Measurements from ENCODE around the gene POC5.
"Not testable (repeated sequence)": the region's sequence is repeated elsewhere in the genome, so short reads cannot be mapped to it uniquely, and the experiment has no call there.

Gene POC5

GRCh38 chr5:75717082-75717922 is at the start of gene POC5:
Gene POC5, minus strand, starts transcription at chr5:75717437. Its CDS starts 4,500 bp downstream, at chr5:75712937.
- peak; percentile 98 for FAIRE-seq

GRCh38 chr5:75758116-75758515 is 40.9 kb upstream of the POC5 start:
- FAIRE-seq (no peak), DNase-seq (ENCODE audit: extremely low spot score, insufficient read length, low read depth) (no peak)

More at GRCh38 chr5:75717082-75717922, at the start of gene POC5:
- DNase-seq (ENCODE audit: extremely low spot score, insufficient read length, low read depth) = peak; percentile 88

GRCh38 chr5:75756981-75757380 is 39.7 kb upstream of the POC5 start:
- DNase-seq (ENCODE audit: extremely low spot score, insufficient read length, low read depth) (no peak), FAIRE-seq (no peak)

- no peak for DNase-seq (ENCODE audit: extremely low spot score, insufficient read length, low read depth)
- FAIRE-seq = no peak
These were observed 39.0 kb upstream of the POC5 start for GRCh38 chr5:75756211-75756610.

GRCh38 chr5:75753182-75753581 is 35.9 kb upstream of the POC5 start:
- no peak for DNase-seq (ENCODE audit: extremely low spot score, insufficient read length, low read depth)
- FAIRE-seq = no peak

- DNase-seq (ENCODE audit: extremely low spot score, insufficient read length, low read depth) = no peak
- no peak for FAIRE-seq
These were observed 27.1 kb upstream of the POC5 start for GRCh38 chr5:75744355-75744754.

GRCh38 chr5:75736273-75736672 is 19.0 kb upstream of the POC5 start:
- FAIRE-seq (no peak), DNase-seq (ENCODE audit: extremely low spot score, insufficient read length, low read depth) (no peak)

GRCh38 chr5:75734913-75735789 is 17.9 kb upstream of the POC5 start:
- no peak for DNase-seq (ENCODE audit: extremely low spot score, insufficient read length, low read depth)

GRCh38 chr5:75733767-75734166 is 16.5 kb upstream of the POC5 start:
- no peak for FAIRE-seq
- DNase-seq (ENCODE audit: extremely low spot score, insufficient read length, low read depth) = no peak

More at GRCh38 chr5:75734913-75735789, 17.9 kb upstream of the POC5 start:
- peak; percentile 58 for FAIRE-seq

- not testable (repeated sequence) for FAIRE-seq; DNase-seq (ENCODE audit: extremely low spot score, insufficient read length, low read depth)
These were observed 14.3 kb upstream of the POC5 start for GRCh38 chr5:75731515-75731914.

GRCh38 chr5:75729321-75729720 is 12.1 kb upstream of the POC5 start:
- FAIRE-seq (no peak), DNase-seq (ENCODE audit: extremely low spot score, insufficient read length, low read depth) (no peak)

GRCh38 chr5:75727931-75728330 is 10.7 kb upstream of the POC5 start:
- FAIRE-seq = no peak
- DNase-seq (ENCODE audit: extremely low spot score, insufficient read length, low read depth) = no peak

GRCh38 chr5:75726224-75726623 is 9.0 kb upstream of the POC5 start:
- DNase-seq (ENCODE audit: extremely low spot score, insufficient read length, low read depth); FAIRE-seq: not testable (repeated sequence)

- DNase-seq (ENCODE audit: extremely low spot score, insufficient read length, low read depth) (no peak), FAIRE-seq (no peak)
These were observed 6.1 kb upstream of the POC5 start for GRCh38 chr5:75723378-75723777.

GRCh38 chr5:75721573-75721972 is 4.3 kb upstream of the POC5 start:
- no peak for DNase-seq (ENCODE audit: extremely low spot score, insufficient read length, low read depth)
- FAIRE-seq = no peak

- DNase-seq (ENCODE audit: extremely low spot score, insufficient read length, low read depth) (no peak), FAIRE-seq (no peak)
These were observed 3.6 kb upstream of the POC5 start for GRCh38 chr5:75720882-75721281.

- no peak for FAIRE-seq
- no peak for DNase-seq (ENCODE audit: extremely low spot score, insufficient read length, low read depth)
These were observed 539 bp downstream of the POC5 start for GRCh38 chr5:75716715-75717081.

GRCh38 chr5:75712091-75712490 is 5.1 kb downstream of the POC5 start:
- FAIRE-seq (no peak), DNase-seq (ENCODE audit: extremely low spot score, insufficient read length, low read depth) (no peak)

- FAIRE-seq (no peak), DNase-seq (ENCODE audit: extremely low spot score, insufficient read length, low read depth) (no peak)
These were observed 6.1 kb downstream of the POC5 start for GRCh38 chr5:75711151-75711550.

- no peak for DNase-seq (ENCODE audit: extremely low spot score, insufficient read length, low read depth)
- no peak for FAIRE-seq
These were observed 6.6 kb downstream of the POC5 start for GRCh38 chr5:75710637-75711036.

- FAIRE-seq (no peak), DNase-seq (ENCODE audit: extremely low spot score, insufficient read length, low read depth) (no peak)
These were observed 9.2 kb downstream of the POC5 start for GRCh38 chr5:75707911-75708509.

Data from GM18507 (cell line).